PC-3 (cell line): Measurements from ENCODE around the gene PDX1.

Source experiments
- CTCF ChIP-seq: fragments of 300-600 bp; sonication (generic); conservative IDR thresholded peaks from 2 replicates; pipeline ENCODE4 v1.5.1; 2017; ENCODE audit warnings: antibody characterized with exemption, low read depth, mild to moderate bottlenecking, low read length
- EZH2 ChIP-seq: fragments of 300-600 bp; sonication (generic); IDR thresholded peaks from one replicate; pipeline ENCODE4 v1.6.1; 2017; ENCODE audit warnings: antibody characterized with exemption, mild to moderate bottlenecking, low read length; ENCODE audit not compliant: unreplicated experiment
- EZH2phosphoT487 ChIP-seq: fragments of 300-600 bp; sonication (generic); IDR thresholded peaks from 2 replicates; pipeline ENCODE4 v1.6.1; 2018; ENCODE audit warnings: mild to moderate bottlenecking, antibody characterized with exemption, low read length, borderline replicate concordance

- TF ChIP-seq CTCF, result no peak
- TF ChIP-seq EZH2, result no peak
- no peak for TF ChIP-seq EZH2phosphoT487
These were observed 51.4 kb downstream of the PDX1 start for GRCh38 chr13:27971236-27971645.
